B cell (primary cell): ENCODE results near the gene RASGRF2. TPM values are rescaled to one million over a fixed set of nuclear protein-coding genes. Genes with fewer than 3 reads are reported as not detected.

Experiments
- ATAC-seq: fragments of 200-7000 bp; cut with Tn5 transposase; one replicate; pipeline ENCODE4 v1.10.0; 2021; ENCODE audit warnings: low read depth, mild to moderate bottlenecking, moderate number of reproducible peaks, moderate library complexity
- CTCF ChIA-PET: fragments of 350-600 bp; sonication (Branson Sonifier 250); formaldehyde crosslinking; loops from one replicate; lab custom pipeline; 2021; ENCODE audit warnings: antibody characterized with exemption, inconsistent platforms; lab: Charles Lee
- POLR2A ChIA-PET: fragments of 350-600 bp; sonication (Branson Sonifier 250); formaldehyde crosslinking; loops from one replicate; lab custom pipeline; 2021; ENCODE audit warnings: antibody characterized with exemption; lab: Charles Lee
- DNase-seq: peaks from one replicate; pipeline ENCODE4 v3.0.0; 2013
- H2AFZ ChIP-seq: 2 replicates; pipeline ENCODE4 v1.6.1; 2012; ENCODE audit warnings: mild to moderate bottlenecking, low read depth, low read length; ENCODE audit not compliant: insufficient read depth, poor library complexity, severe bottlenecking
- H3K27ac ChIP-seq, 2 donors: 1 replicate in 1 of 2; 2 replicates in 1 of 2; pipeline ENCODE4 v1.5.1; 2012 to 2013; ENCODE audit warnings: low read length in 2 of 2, mild to moderate bottlenecking in 2 of 2, moderate library complexity in 1 of 2
- H3K27me3 ChIP-seq, 4 experiments: fragments of 200-600 bp in 1 of 4; sonication (generic) in 1 of 4; replicated peaks in 1 of 4; 1 replicate in 2 of 4; 2 replicates in 2 of 4; pipeline versions ENCODE4 v1.6.1 to v1.7.0; 2013 to 2016; ENCODE audit warnings: low read length in 3 of 4, mild to moderate bottlenecking in 2 of 4, mixed read lengths in 1 of 4, moderate library complexity in 1 of 4; ENCODE audit not compliant: insufficient read depth in 4 of 4, control insufficient read depth in 3 of 4; ENCODE audit errors: control extremely low read depth in 1 of 4
- H3K36me3 ChIP-seq, 2 experiments: replicated peaks in 1 of 2; 1 replicate in 1 of 2; 2 replicates in 1 of 2; pipeline versions ENCODE4 v1.6.1 to v1.7.1; 2013; ENCODE audit warnings: low read length in 1 of 2; ENCODE audit not compliant: insufficient read depth in 2 of 2, control insufficient read depth in 1 of 2; ENCODE audit errors: control extremely low read depth in 1 of 2, extremely low read depth in 1 of 2
- H3K4me1 ChIP-seq, 2 donors: fragments of 200-600 bp in 1 of 2; sonication (generic) in 1 of 2; 1 replicate in 1 of 2; 2 replicates in 1 of 2; pipeline versions ENCODE4 v1.5.1 to v1.6.1; 2013 to 2017; ENCODE audit warnings: low read length in 2 of 2; ENCODE audit not compliant: control insufficient read depth in 2 of 2, insufficient read depth in 2 of 2
- H3K4me2 ChIP-seq: replicated peaks from 2 replicates; pipeline ENCODE3; 2012; ENCODE audit warnings: mild to moderate bottlenecking, low read depth, low read length; ENCODE audit not compliant: poor library complexity, severe bottlenecking
- H3K4me3 ChIP-seq, 5 experiments: fragments of 200-600 bp in 1 of 5; sonication (generic) in 1 of 5; 1 replicate in 3 of 5; 2 replicates in 2 of 5; pipeline versions ENCODE4 v1.5.1 to v1.7.0; 2011 to 2016; ENCODE audit warnings: low read length in 4 of 5, mild to moderate bottlenecking in 4 of 5, low read depth in 2 of 5, control low read depth in 1 of 5, moderate library complexity in 1 of 5; ENCODE audit not compliant: insufficient read depth in 1 of 5; ENCODE audit errors: control extremely low read depth in 1 of 5, extremely low read depth in 1 of 5
- H3K79me2 ChIP-seq: fragments of 200-600 bp; sonication (generic); one replicate; pipeline ENCODE4 v1.6.0; 2016; ENCODE audit warnings: low read length; ENCODE audit not compliant: control insufficient read depth, insufficient read depth
- H3K9ac ChIP-seq: fragments of 200-600 bp; sonication (generic); 2 replicates; pipeline ENCODE4 v1.6.1; 2017; ENCODE audit warnings: mild to moderate bottlenecking, low read length, moderate library complexity
- H3K9me3 ChIP-seq, 3 donors: one replicate each; pipeline versions ENCODE4 v1.6.1 to v1.7.1; 2013; ENCODE audit warnings: low read length in 2 of 3; ENCODE audit not compliant: control insufficient read depth in 2 of 3, insufficient read depth in 1 of 3; ENCODE audit errors: control extremely low read depth in 1 of 3
- H4K20me1 ChIP-seq: 2 replicates; pipeline ENCODE4 v1.6.0; 2012; ENCODE audit warnings: mild to moderate bottlenecking, low read length; ENCODE audit not compliant: insufficient read depth, control insufficient read depth, poor library complexity, severe bottlenecking
- H3K27ac Mint-ChIP-seq: one replicate; pipeline ENCODE4 v1.8.0; 2021; ENCODE audit warnings: mixed read lengths
- H3K27me3 Mint-ChIP-seq: one replicate; pipeline ENCODE4 v1.8.0; 2021; ENCODE audit warnings: mixed read lengths
- H3K4me1 Mint-ChIP-seq: one replicate; pipeline ENCODE4 v1.8.0; 2021; ENCODE audit warnings: mixed read lengths
- H3K4me3 Mint-ChIP-seq: one replicate; pipeline ENCODE4 v1.8.0; 2021; ENCODE audit warnings: mixed read lengths
- H3K9me3 Mint-ChIP-seq: one replicate; pipeline ENCODE4 v1.8.0; 2022; ENCODE audit warnings: mixed read lengths; ENCODE audit not compliant: insufficient read depth
- CTCF ChIP-seq: fragments of 200-600 bp; IDR thresholded peaks from one replicate; pipeline ENCODE4 v1.8.0; 2022; ENCODE audit warnings: antibody characterized with exemption, mild to moderate bottlenecking
- EZH2 ChIP-seq: IDR thresholded peaks from 2 replicates; pipeline ENCODE4 v1.6.1; 2012; ENCODE audit warnings: borderline replicate concordance, low read depth, mild to moderate bottlenecking, moderate library complexity, low read length; ENCODE audit not compliant: insufficient read depth, poor library complexity, severe bottlenecking
- WGBS: methylation state at CpG from one replicate; pipeline ENCODE4 v1.1.5; 2013; ENCODE audit warnings: missing lambda C conversion rate; ENCODE audit not compliant: insufficient coverage; 5-methylcytosine and 5-hydroxymethylcytosine counted together
- intact Hi-C: fragments of 100-400 bp; cut with micrococcal nuclease; formaldehyde crosslinking; loops from one replicate; pipeline ENCODE4 v1.10.0; 2022
- polyA plus RNA-seq: library from polyadenylated mRNA; depleted of rRNA; stranded (reverse); fragments of >200 nt; gene quantifications from 2 replicates; pipeline ENCODE4 v1.2.3, GENCODE V29; 2012
- total RNA-seq, 2 donors: library from RNA; stranded (reverse); fragments of 120-200 nt in 1 of 2; gene quantifications; 1 replicate in 1 of 2; 2 replicates in 1 of 2; pipeline versions ENCODE4 v1.2.3 to v1.2.4, GENCODE V29; 2013 to 2022

The RASGRF2 gene
- total and polyA plus RNA-seq, 2 donors (not counting 1 experiment from before 2014, with no cell fraction given) = 0.04 to 0.37 TPM

GRCh38 chr5:80937584-80938356 is 22.4 kb upstream of the RASGRF2 start:
- 100% methylated on average over 1 of the region's 9 CpGs for WGBS
- intact Hi-C loops = no loop called here
- Mint-ChIP-seq H3K4me3 (no peak overlapping the region), H3K27me3 (peaks cover 8% of the 10 kb centered on the region), H3K27ac (no peak overlapping the region), H3K4me1 (no peaks in the 10 kb centered on the region), H3K9me3 (no peaks in the 10 kb centered on the region)
- Histone ChIP-seq H3K4me2 (no peak overlapping the region), H3K27ac (no peak overlapping the region), H3K79me2 (no peaks in the 10 kb centered on the region), H3K9ac (no peak overlapping the region), H3K9me3 (peaks cover 0 to 5% (median 0%) of the 10 kb centered on the region in 3 donors), H3K4me3 (no peak overlapping the region), H2AFZ (no peak overlapping the region), H3K27me3 (no peaks in the 10 kb centered on the region), H3K4me1 (no peaks in the 10 kb centered on the region), H3K36me3 (no peaks in the 10 kb centered on the region), H4K20me1 (no peaks in the 10 kb centered on the region)
- ChIA-PET POLR2A (no interaction called here), CTCF (no interaction called here)
- ATAC-seq = no peak
- no peak for DNase-seq
- TF ChIP-seq CTCF = no peak
- no peak for TF ChIP-seq EZH2

DNA sequence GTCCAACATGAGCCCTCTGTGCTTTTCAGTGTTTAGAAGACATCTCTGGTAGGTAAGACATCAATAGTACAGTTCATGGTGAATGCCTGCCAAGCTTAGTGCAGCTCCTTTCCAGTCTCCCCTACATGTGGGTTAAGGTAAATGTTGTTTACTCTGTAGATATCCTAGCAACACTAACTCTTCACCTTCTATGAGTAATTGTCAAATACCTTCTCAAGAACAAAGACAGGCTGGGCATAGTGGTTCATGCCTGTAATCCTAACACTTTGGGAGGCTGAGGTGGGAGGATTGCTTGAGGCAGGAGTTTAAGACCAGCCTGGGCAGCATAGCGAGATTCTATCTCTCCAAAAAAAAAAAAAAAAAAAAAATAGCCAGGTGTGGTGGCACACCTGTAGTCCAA is 18.7 kb upstream of the RASGRF2 start:
- DNase-seq (no peak), ATAC-seq (no peak)
- no peaks in the 10 kb centered on the region for H3K79me2 ChIP-seq
- no CpG with 5 or more reads among the region's 1 CpG for WGBS
- no peaks in the 10 kb centered on the region for H3K4me1 Mint-ChIP-seq
- no peaks in the 10 kb centered on the region for H4K20me1 ChIP-seq
- no peaks in the 10 kb centered on the region for H3K4me1 ChIP-seq
- no peak overlapping the region for H3K4me3 ChIP-seq
- no peak overlapping the region for H3K4me3 Mint-ChIP-seq
- peaks cover 2% of the 10 kb centered on the region for H3K9me3 Mint-ChIP-seq
- CTCF ChIA-PET = no interaction called here
- H3K27me3 ChIP-seq = no peaks in the 10 kb centered on the region
- H3K27me3 Mint-ChIP-seq = peaks cover 8% of the 10 kb centered on the region
- H3K9ac ChIP-seq = no peak overlapping the region
- intact Hi-C loops = no loop called here
- POLR2A ChIA-PET = no interaction called here
- H3K36me3 ChIP-seq = no peaks in the 10 kb centered on the region
- no peak overlapping the region for H3K27ac ChIP-seq
- peaks cover 0 to 5% (median 0%) of the 10 kb centered on the region in 3 donors for H3K9me3 ChIP-seq
- TF ChIP-seq EZH2 = no peak
- TF ChIP-seq CTCF = no peak
- no peak overlapping the region for H3K27ac Mint-ChIP-seq
- H3K4me2 ChIP-seq = no peak overlapping the region
- H2AFZ ChIP-seq = no peak overlapping the region
